Measurements from ENCODE around the gene SCEL.

SCEL gene

GRCh38 chr13:77521595-77522367 lies 13.7 kb upstream of the SCEL start:
- DNase-seq (ENCODE audit: low read depth in 2 of 2): no peak

- DNase-seq (ENCODE audit: low read depth in 2 of 2): no peak
Observed at GRCh38 chr13:77522444-77522843, 13.1 kb upstream of the SCEL start.

- DNase-seq (ENCODE audit: low read depth in 2 of 2): no peak
Observed at GRCh38 chr13:77523386-77523785, 12.1 kb upstream of the SCEL start.

GRCh38 chr13:77523834-77524728 lies 11.4 kb upstream of the SCEL start:
- no peak for DNase-seq (ENCODE audit: low read depth in 2 of 2)

GRCh38 chr13:77528414-77528813 lies 7.1 kb upstream of the SCEL start:
- DNase-seq (ENCODE audit: low read depth in 2 of 2): no peak

GRCh38 chr13:77528834-77529500 lies 6.5 kb upstream of the SCEL start:
- no peak for DNase-seq (ENCODE audit: low read depth in 2 of 2)

GRCh38 chr13:77529501-77529840 lies 6.0 kb upstream of the SCEL start:
- no peak for DNase-seq (ENCODE audit: low read depth in 2 of 2)

- no peak for DNase-seq (ENCODE audit: low read depth in 2 of 2)
Observed at GRCh38 chr13:77530875-77531274, 4.6 kb upstream of the SCEL start.

- no peak for DNase-seq (ENCODE audit: low read depth in 2 of 2)
Observed at GRCh38 chr13:77532983-77533382, 2.5 kb upstream of the SCEL start.

- no peak for DNase-seq (ENCODE audit: low read depth in 2 of 2)
Observed at GRCh38 chr13:77533875-77534788, 1.4 kb upstream of the SCEL start.

- no peak for DNase-seq (ENCODE audit: low read depth in 2 of 2)
Observed at GRCh38 chr13:77536358-77536757, 852 bp downstream of the SCEL start.

- DNase-seq (ENCODE audit: low read depth in 2 of 2): no peak
Observed at GRCh38 chr13:77537289-77537919, 1.9 kb downstream of the SCEL start.

- no peak for DNase-seq (ENCODE audit: low read depth in 2 of 2)
Observed at GRCh38 chr13:77543711-77544110, 8.2 kb downstream of the SCEL start.

- no peak for DNase-seq (ENCODE audit: low read depth in 2 of 2)
Observed at GRCh38 chr13:77544355-77544754, 8.8 kb downstream of the SCEL start.

- DNase-seq (ENCODE audit: low read depth in 2 of 2): no peak
Observed at GRCh38 chr13:77544758-77545338, 9.3 kb downstream of the SCEL start.

- no peak for DNase-seq (ENCODE audit: low read depth in 2 of 2)
Observed at GRCh38 chr13:77545626-77546412, 10.3 kb downstream of the SCEL start.

GRCh38 chr13:77548095-77548494 lies 12.6 kb downstream of the SCEL start:
- DNase-seq (ENCODE audit: low read depth in 2 of 2): no peak

GRCh38 chr13:77548594-77548993 lies 13.1 kb downstream of the SCEL start:
- DNase-seq (ENCODE audit: low read depth in 2 of 2): no peak

GRCh38 chr13:77554069-77554468 lies 18.6 kb downstream of the SCEL start:
- DNase-seq (ENCODE audit: low read depth in 2 of 2): no peak

- no peak for DNase-seq (ENCODE audit: low read depth in 2 of 2)
Observed at GRCh38 chr13:77555246-77555645, 19.7 kb downstream of the SCEL start.
